DMS 273 (cell line): ENCODE measurements around the gene PRICKLE3.
"Not testable (repeated sequence)": the region's sequence is repeated elsewhere in the genome, so short reads cannot be mapped to it uniquely, and the experiment has no call there.

Experiments used
- DNase-seq: peaks from one replicate; lab custom pipeline; 2025; ENCODE audit not compliant: unreplicated experiment; lab: John Stamatoyannopoulos, UW

PRICKLE3 gene

DNA sequence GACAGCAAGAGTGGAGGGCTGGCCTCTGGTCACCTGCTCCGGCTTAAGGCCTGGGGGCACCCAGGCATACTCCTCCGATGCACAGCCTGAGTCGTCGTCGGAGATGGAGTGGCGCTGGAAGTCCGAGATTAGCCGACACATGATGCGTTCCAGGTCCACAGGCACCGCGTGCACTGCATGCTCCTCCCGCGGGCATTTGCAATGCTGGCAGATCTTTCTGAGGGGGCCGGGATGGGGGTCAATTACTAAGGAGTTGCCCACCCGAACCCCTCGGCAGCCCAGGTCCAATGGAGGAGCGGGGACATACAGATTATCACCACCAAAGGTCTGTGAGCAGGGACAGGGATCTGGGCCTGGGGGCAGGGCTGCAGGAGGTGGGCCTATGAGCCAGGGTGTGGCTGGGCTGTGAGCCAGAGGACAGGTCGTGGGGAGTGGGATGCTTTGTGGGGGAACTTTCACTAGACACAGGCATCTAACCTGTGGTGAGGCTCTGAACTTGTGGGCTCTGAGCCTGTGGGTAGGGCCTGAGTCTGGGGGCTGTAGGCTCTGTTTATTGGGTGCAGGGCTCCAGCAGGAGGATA lies 2.4 kb downstream of the PRICKLE3 start:
- DNase-seq, result no peak

DNA sequence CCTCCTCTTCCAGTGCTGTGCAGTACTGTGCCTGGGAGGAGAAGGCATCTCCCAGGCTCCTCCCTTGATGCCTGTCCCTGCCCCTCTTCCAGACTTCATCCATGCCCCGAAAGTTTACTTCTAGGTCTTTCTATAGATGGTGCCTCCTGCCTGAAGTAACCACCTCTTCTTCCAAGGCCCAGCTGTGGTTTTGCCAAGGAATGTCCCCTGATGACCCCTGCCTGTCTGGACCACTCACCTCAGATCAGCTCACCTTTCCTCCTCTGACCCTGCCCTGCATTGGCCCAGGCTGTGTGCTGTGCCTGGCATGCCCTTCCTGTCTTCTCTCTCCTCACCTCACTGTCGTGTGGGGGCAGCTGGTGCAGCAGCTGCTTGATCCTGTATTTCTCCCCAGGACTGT lies 6.8 kb downstream of the PRICKLE3 start:
- no peak for DNase-seq

DNA sequence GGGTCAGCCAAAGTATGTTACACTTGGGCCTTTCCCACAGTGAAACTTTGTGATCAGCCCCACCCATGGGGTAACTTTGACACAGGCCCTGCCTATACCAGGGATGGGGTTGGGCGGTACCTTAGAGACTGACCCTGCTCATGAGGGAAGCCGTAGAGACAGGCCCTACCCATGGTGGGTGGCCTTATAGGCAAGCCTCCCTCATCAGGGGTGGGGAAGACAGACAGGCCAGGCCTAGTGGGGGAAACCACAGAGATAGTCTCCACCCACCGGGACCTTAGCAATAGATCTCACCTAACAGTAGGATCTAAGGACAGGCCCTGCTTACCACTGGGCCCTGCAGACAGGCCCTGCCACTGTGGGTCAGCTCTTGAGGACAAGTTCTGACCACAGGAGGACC lies 7.6 kb downstream of the PRICKLE3 start:
- no peak for DNase-seq

DNA sequence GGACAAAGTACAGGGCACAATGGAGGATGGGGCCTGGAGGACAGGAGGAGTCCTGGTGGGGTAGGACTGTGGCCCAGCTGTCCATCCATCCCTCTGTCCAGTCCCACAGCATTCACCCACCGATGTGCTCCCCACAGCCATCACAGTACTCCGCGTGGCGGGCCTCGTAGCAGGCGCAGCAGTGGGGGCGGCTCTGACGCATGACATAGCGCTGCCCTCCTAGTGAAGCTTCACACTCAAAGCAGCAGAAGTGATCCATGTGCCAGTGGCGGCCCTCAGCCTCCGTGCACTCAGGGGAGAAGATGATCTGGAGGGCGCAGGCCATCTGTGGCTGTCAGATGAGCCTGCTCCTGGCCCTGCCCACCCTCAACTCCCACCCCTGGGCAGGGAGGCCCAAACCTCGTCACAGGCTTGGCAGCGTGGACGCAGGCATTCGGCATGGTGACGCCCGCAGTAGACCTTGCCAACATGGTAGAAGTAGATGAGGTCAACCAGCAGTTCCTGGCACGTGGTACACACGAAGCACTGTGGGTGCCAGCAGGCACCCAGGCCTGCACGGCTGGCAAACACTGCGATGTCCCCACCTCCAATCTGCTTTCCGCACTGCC lies 8.2 kb downstream of the PRICKLE3 start:
- DNase-seq, result no peak

DNA sequence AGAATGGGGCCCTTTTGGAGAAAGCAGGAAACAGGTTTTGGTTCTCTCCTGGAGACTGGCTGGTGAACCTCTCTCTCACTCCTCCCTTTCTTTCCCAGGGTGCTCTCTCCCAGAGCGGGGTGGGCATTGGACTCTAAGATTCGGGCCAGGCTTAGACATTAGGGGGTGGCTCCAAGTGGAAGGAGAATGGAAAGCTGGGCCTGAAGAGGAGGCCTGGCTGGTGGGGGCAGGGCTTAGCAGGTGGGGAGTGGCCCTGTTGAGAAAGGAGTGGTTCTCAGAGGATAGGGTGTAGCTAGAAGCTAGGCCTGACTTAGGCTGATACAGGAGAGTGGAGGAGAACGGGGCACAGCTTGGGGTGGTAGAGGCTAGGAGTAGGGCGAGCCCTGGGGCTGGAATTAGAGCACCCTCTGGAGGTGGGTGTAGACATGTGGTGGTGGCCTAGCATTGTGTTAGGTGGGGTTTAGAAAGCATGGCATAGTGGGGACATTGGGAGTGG lies 8.8 kb downstream of the PRICKLE3 start:
- peak; percentile 57 for DNase-seq

DNA sequence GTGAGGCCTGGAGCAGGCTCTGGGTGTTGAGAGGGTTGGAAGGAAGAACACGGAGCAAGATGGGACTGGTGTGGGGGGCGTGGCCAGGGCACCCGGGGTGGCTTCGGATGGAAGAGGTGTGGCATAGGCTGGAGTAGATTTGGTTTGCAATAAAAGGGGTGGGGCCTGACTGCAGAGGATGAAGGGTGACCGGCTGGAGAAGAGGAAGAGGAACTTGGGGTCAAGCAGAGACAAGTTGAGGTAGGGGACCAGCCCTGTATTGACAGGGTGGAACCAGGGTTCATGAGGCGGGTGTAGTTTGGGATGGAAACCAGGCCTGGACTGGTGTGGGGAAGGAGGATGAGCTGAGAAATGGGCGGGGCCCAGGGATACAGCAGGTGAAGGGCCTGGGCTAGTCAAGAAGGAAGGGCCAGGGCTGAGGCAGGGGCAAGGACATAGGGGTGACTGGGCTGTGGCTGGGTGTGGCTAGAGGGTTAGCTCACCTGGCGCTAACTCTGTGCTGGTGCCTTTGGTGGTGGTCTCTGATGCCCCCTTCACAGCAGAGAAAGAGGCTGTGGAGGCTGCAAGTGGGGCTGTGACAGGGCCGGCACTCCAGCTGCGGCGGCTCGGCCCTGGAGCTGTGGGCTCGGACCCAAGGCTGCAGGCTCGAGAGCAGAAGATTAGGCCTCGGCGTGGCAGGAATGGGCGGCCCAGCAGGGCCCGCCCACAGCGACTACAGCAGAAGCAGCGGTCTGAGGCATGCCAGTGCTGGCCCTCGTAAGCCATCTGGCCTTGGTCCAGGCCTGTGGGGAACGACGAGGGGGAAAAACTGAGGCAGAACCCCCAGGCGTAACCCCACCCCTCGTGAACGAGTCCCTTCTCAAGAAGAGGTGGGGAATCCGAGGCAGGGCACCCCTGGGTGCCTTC lies 9.5 kb downstream of the PRICKLE3 start:
- peak; percentile 64 for DNase-seq

DNA sequence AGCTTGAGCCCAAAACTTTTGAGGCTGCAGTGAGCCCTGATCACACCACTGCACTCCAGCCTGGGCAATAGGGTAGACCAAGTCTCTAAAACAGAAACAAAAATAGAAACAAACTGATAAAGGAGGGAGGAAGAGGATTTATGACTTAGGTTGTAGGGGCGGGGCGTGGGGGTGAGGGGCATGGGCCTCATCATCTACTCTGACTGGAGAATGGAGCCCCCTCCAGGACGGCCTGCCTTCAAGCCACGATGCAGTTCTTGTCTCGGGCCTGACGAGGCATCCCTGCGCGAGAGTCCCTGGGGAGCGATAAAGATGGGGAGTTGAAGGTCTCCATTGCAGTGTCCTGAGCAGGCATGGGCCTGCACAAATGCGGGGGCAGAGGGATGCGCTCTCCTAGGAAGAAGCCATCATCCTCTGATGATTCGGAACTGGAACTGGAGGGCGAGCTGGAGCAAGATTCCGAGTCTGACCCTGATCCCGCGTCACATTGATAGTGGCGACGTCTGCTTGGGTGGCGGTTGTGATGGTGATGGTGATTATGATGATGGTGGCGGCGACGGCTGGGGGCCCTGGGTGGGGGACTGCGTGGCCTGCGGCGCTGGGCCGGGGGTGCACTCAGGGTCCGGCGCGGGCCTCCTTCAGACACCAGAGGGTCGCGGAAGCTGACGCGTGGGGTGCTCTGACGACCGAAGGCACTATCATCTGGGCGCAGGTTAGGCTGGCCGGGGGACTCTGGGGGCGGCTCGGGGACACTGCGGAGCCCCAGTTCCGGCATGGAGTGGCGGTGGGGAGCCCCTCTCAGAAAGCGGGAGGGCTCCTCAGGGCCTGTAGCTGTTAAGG lies 10.5 kb downstream of the PRICKLE3 start:
- DNase-seq, result no peak

DNA sequence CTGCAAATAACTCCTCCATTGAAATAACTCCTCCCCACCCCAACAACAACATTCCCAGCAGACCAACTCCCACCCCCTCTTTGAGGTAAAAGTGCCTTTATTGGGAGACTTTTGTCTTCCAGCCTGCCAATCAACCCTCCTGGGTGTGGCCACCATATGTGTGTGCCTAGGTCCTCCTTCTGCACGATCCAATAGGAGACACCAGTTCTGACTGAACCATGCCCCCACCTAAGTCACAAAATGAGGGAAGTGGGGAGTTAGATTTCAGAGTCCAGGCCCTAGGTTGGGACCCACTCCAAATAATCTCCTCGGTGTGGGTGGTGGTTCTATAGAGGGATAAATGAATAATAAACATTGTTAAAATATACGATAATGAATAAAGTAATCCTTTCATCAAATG lies 11.4 kb downstream of the PRICKLE3 start:
- DNase-seq, result peak; percentile 49

DNA sequence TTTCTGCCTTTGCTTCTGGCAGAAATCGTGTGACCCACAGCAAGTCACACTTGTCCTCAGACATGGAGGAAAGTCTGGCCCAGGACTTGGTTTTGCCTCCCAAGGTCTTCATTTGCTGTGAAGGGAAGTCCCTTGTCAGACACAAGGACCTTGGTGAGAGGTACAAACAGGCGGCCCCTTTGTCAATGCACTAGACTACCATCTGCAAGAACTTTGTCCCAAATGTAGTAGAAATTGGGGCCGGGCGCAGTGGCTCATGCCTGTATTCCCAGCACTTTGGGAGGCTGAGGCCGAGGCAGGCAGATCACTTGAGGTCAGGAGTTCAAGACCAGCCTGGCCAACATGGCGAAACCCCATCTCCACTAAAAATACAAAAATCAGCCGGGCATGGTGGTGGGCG lies 12.6 kb downstream of the PRICKLE3 start:
- DNase-seq, result not testable (repeated sequence)

DNA sequence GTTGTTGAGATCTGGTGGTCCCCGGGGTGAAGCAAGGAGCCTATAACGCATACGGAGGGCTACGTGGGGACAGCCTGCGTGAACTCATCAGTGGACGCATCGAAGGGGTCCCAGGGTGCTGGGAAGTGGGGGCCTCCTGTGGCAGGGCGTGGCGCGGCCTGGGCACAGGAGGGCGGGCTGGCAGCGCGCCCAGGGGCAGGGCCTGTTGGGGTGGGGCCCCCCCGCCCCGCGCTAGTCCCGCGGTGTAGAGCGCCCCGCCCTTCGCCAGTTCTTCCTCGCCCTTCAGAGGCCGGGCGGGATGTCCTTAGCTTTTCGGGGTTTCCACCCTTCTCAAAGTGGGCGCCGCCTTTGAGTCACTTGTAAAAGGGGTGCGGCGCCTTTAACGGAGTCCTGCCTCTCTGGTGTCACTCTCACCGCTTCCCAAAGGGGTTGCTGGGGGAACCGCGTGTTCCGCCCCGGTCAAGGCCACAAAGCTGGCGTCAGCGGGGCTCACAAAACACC lies 13.8 kb downstream of the PRICKLE3 start:
- peak; percentile 83 for DNase-seq

DNA sequence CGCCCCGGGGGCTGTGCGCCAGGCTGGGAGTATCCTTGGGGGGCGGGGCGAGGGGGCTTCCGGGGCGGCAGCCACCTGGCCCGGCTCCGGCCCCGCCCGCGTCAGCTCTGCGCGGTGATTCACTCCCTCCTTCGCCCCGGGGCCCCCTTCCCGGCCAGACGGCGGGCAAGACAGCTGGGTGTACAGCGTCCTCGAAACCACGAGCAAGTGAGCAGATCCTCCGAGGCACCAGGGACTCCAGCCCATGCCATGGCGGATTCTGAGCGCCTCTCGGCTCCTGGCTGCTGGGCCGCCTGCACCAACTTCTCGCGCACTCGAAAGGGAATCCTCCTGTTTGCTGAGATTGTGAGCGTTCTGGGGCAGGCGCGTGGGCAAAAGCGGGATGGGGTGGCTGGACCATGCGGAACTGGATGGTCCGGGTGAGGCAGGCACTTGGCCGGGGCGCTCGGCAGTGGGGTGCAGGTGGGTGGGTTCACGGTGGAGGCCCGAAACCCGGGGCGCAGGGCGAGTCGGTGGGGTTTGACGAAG lies 14.4 kb downstream of the PRICKLE3 start, which contains the start of gene PLP2:
Gene PLP2, plus strand, starts transcription at position 147 of the 528 bp plus-strand sequence. Its CDS starts 103 bp downstream, at position 250.
- DNase-seq, result peak; percentile 81

DNA sequence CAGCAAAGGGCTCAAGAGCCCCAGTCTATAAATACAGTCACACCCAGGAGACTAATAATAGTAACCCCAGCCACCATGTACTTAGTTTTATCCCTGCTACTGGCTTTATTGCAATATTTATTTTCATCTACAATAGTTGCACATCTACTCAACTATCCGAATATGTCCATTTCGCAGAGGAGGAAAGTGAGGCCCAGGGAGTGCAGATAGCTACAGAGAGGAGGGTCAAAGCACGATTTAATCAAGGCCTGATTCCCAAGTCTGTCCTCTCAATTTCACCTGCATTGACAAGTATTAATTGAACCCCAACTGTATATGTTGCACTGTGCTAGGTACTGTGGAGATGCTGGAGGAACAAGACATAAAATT lies 18.4 kb downstream of the PRICKLE3 start:
- no peak for DNase-seq

DNA sequence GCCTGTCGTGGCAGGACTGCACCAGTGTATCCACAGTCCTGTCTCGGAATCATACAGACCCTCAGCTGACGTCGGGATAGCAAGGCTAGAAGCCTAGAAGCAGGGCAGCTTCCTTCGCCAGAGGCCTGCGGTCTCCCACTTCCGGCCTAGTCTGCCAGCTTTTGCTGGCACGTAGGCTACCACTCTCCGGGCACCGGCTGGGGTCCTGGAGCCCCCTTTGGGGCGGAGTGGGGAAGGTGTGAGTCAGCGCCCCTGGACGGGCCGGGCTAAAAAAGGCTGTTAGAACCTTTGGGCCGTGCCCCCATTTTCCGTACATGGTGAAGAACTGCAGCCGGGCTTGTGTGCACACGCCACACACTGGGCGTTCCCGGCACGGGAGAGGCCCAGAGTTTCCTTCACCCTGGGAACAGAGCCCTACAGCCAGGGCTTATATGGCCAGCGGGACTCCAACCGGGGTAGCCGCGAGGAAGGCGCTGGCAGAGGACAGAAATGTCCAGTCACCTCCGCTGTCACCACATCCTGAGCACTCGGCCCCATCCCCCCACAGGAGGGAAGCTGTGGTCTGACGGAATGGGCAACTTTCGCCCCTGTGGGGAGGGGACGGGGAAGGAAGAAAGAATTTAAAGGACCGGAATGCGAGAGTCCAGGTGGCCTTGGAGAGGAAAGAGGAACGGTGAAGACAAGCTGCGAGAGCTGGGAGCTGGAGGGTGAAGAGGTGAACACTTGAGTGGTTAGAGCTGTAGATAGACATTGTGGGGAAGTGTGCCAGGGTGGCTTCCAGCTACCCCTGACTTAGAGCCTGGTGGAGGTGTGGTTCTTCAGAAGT lies 19.0 kb downstream of the PRICKLE3 start:
- DNase-seq, result no peak

DNA sequence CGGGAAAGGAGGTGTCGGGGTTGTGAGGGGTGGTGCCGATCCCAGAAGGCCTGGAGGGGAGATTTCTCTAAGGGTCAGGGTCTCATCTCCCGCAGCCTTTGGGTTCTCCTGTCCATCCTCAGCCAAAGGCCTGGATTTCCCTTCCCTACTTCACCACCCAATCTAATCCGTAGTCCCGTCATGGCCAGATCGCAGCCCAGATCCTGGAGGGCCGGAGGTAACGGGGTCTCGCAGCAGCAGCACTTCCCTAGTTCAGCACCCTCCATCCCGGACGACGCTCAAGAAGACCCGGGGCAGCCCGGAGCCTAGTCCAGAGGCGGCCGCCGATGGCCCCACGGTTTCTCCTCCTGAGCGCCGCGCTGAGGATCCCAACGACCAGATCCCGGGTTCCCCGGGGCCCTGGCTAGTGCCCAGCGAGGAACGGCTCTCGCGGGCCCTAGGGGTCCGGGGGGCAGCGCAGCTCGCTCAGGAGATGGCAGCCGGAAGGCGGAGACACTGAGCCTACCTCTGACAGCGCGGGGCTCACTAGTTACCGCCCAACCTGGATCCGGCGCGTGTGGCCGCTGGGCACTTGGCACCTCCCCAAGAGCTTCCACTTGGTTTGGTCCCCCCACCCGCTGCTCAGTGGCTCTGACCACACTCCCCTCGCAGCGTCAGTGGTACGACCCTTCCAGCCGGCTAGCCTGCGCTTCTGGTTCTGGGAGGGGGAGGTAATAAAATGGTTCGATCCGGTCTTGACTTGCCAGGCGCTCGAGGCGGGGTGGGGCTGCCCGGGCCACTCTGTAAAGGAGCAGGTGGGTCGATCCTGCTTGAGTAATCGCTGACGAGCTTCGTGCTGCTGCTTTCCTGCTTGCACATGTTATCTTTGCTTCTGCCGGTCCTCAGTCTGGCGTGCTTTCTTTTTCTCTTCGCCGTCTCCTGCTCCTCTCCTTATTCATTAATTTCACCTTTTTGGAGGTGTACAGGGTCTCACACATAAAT lies 20.0 kb downstream of the PRICKLE3 start:
- DNase-seq, result peak; percentile 86

DNA sequence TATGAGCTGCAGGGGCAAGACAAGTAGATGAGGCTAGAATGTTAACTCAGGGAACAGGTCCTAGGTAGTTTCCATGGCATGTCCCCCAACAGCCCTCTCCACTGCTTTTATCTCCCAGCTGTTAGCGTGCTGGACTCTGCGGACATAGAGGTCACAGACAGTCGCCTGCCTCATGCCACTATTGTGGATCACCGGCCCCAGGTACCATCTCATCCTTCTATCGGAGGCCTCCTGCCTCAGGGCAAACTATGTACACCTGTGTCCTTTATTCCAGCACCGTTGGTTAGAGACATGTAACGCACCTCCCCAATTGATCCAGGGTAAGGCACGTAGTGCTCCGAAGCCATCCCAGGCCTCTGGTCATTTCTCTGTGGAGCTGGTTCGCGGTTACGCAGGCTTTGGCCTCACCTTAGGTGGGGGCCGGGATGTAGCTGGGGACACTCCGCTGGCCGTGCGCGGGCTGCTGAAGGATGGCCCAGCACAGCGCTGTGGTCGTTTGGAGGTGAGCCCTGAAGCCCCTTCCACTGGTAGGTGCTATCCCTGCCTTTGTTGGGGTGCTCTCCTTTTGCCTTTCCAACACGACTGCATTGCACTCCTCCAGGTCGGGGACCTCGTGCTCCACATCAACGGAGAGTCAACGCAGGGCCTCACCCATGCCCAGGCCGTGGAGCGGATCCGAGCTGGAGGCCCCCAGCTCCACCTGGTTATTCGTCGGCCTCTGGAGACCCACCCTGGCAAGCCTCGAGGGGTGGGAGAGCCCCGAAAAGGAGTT lies 21.4 kb downstream of the PRICKLE3 start:
- DNase-seq, result no peak

DNA sequence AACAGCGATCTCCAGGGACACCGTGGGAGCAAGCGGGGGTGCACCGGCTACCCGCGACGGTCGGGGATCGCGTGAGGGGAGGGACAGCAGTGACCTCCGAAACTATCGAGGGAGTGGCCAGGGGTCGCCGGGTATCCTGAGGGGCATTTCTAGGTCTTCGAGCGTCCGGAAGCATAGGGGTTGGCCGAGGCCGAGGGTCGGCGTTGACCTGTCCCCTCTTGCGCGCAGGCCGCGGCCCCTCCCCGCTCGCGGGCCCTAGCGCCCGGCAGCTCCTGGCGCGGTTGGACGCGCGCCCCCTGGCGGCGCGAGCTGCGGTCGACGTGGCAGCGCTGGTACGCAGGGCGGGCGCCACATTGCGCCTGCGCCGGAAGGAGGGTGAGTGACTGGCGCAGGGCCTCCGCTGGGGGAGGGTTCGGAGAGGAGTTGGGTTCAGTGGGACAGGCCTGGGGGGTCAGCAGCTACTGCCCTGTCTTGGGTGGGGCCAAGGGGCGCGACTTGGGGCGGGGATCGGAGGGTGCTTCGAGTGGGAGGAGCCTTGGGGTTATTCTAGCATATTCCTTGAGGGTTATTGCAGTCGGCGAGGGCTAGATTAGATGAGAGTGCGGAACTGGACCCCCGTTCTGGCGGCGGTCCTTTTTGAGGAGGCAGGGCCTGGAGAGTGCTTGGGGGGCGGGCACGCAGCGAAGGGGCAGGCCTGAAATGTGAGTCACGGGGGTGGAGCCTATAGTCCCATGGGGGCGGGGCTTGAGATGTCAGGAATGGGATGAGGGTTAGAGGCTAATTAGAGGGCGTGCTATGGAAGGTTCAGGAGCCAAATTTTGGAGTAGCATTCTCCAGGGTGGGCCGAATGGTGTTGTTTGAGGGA lies 22.4 kb downstream of the PRICKLE3 start:
- peak; percentile 91 for DNase-seq

DNA sequence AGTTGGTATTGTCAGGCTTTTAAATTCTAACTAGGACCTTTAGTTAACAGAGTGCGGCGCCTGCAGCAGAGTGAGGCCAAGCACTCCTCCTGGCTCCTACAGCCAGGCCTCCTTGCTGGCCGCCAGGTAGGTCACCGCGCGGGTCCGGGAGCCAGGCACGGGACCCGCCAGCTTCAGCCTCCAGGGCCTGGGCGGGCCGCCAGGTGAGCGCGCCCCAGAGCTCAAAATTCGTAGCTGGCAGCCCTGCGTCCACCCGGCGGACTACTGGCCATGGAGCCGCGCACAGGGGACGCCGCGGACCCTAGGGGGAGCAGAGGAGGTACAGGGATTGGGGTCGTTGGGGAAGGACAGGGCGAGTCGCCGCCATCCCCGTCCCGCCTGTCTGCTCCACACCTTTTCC lies 23.6 kb downstream of the PRICKLE3 start, which contains the start of gene MAGIX:
Gene MAGIX, plus strand, starts transcription at position 139 of the 400 bp plus-strand sequence. Its CDS starts 132 bp downstream, at position 271.
- no peak for DNase-seq
